BE2C (cell line): ENCODE measurements around the gene KLHDC9.
"Not testable (repeated sequence)": the region's sequence is repeated elsewhere in the genome, so short reads cannot be mapped to it uniquely, and the experiment has no call there.

ENCODE experiments used
- DNase-seq: peaks from one replicate; pipeline ENCODE4 v3.0.0-alpha.2; 2020
- H3K27me3 ChIP-seq: fragments of 250-450 bp; sonication (Bioruptor Pico); 2 replicates; pipeline ENCODE4 v1.5.1; 2020; ENCODE audit warnings: mild to moderate bottlenecking
- H3K36me3 ChIP-seq: fragments of 250-450 bp; sonication (Bioruptor Pico); 2 replicates; pipeline ENCODE4 v1.5.1; 2020; ENCODE audit warnings: mild to moderate bottlenecking
- H3K4me1 ChIP-seq: fragments of 250-450 bp; sonication (Bioruptor Pico); 2 replicates; pipeline ENCODE4 v1.5.1; 2020
- H3K4me3 ChIP-seq: 2 replicates; pipeline ENCODE4 v1.5.1; 2011; ENCODE audit warnings: low read depth, low read length
- H3K9me3 ChIP-seq: fragments of 250-450 bp; sonication (Bioruptor Pico); 2 replicates; pipeline ENCODE4 v1.5.1; 2020
- CTCF ChIP-seq: IDR thresholded peaks from 2 replicates; pipeline ENCODE4 v1.5.1; 2012; ENCODE audit warnings: mild to moderate bottlenecking, low read depth, low read length

Gene KLHDC9

GRCh38 chr1:161114556-161114955 is 16.4 kb downstream of the KLHDC9 start:
- no peak for TF ChIP-seq CTCF
- Histone ChIP-seq H3K9me3 (no peaks in the 10 kb centered on the region), H3K4me3 (no peak overlapping the region), H3K4me1 (peaks cover 8% of the 10 kb centered on the region), H3K36me3 (peaks cover 3% of the 10 kb centered on the region; the same call in 1 of the 2 replicates), H3K27me3 (no peaks in the 10 kb centered on the region)
- DNase-seq = no peak

GRCh38 chr1:161115132-161115711 is 17.1 kb downstream of the KLHDC9 start:
- H3K9me3 ChIP-seq = no peaks in the 10 kb centered on the region
- H3K4me1 ChIP-seq = peaks cover 8% of the 10 kb centered on the region
- H3K4me3 ChIP-seq = no peak overlapping the region
- no peaks in the 10 kb centered on the region for H3K27me3 ChIP-seq
- H3K36me3 ChIP-seq = peaks cover 2% of the 10 kb centered on the region
- no peak for DNase-seq
- no peak for TF ChIP-seq CTCF

GRCh38 chr1:161115961-161116360 is 17.8 kb downstream of the KLHDC9 start:
- not testable (repeated sequence) for H3K36me3 ChIP-seq, DNase-seq, H3K4me1 ChIP-seq, H3K27me3 ChIP-seq, H3K9me3 ChIP-seq, H3K4me3 ChIP-seq

GRCh38 chr1:161117759-161118581 is 19.8 kb downstream of the KLHDC9 start, which contains the start of the genes NIT1 and PFDN2:
Gene NIT1 (plus strand): TSS chr1:161118105. CDS start chr1:161118177, 72 bp downstream.
Gene PFDN2 (minus strand): TSS chr1:161118037. CDS start chr1:161118026, 11 bp downstream.
- Histone ChIP-seq H3K36me3 (peaks cover 24% of the 10 kb centered on the region), H3K4me3 (peak within 1 kb of the TSS; percentile 91), H3K9me3 (no peaks in the 10 kb centered on the region), H3K4me1 (peaks cover 8% of the 10 kb centered on the region), H3K27me3 (no peaks in the 10 kb centered on the region)
- peak; percentile 89 for DNase-seq
- TF ChIP-seq CTCF = no peak

- Histone ChIP-seq H3K36me3 (peaks cover 34% of the 10 kb centered on the region), H3K4me1 (peaks cover 8% of the 10 kb centered on the region), H3K27me3 (no peaks in the 10 kb centered on the region), H3K4me3 (peak overlapping the region; percentile 91), H3K9me3 (no peaks in the 10 kb centered on the region)
- peak; percentile 78 for DNase-seq
- TF ChIP-seq CTCF = peak; percentile 47
Observed at GRCh38 chr1:161119092-161119903, 21.1 kb downstream of the KLHDC9 start.

GRCh38 chr1:161121042-161121650 is 23.0 kb downstream of the KLHDC9 start:
- H3K9me3 ChIP-seq = no peaks in the 10 kb centered on the region
- H3K27me3 ChIP-seq = no peaks in the 10 kb centered on the region
- H3K4me1 ChIP-seq = peaks cover 8% of the 10 kb centered on the region
- no peak overlapping the region for H3K4me3 ChIP-seq
- TF ChIP-seq CTCF = no peak
- H3K36me3 ChIP-seq = peaks cover 49% of the 10 kb centered on the region
- no peak for DNase-seq
